Activated T-helper 1 cell treated with Interleukin-2 at 50 U/mL for 16 hours (primary cell): Measurements from ENCODE around the gene TUBB2A.
"Not testable (repeated sequence)": the region's sequence is repeated elsewhere in the genome, so short reads cannot be mapped to it uniquely, and the experiment has no call there.

Experiments used
- DNase-seq: peaks from one replicate; pipeline ENCODE4 v3.0.0-alpha.2; 2020; ENCODE audit warnings: low read depth

The TUBB2A gene

DNA sequence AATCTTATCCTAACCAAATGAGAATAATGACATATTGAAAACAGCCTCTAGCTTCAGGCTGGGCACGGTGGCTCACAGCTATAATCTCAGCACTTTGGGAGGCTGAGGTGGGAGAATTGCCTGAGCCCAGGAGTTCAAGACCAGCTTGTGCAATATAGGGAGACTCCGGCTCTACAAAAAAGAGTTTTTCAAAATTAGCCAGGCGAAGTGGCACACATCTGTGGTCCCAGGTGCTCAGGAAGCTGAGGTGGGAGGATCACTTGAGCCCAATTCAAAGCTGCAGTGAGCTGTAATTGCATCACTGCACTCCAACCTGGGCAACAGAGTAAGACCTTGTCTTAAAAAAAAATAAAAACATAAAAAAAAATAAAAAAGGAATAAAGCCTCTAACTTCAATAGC lies 4.7 kb downstream of the TUBB2A start:
- DNase-seq = no peak

DNA sequence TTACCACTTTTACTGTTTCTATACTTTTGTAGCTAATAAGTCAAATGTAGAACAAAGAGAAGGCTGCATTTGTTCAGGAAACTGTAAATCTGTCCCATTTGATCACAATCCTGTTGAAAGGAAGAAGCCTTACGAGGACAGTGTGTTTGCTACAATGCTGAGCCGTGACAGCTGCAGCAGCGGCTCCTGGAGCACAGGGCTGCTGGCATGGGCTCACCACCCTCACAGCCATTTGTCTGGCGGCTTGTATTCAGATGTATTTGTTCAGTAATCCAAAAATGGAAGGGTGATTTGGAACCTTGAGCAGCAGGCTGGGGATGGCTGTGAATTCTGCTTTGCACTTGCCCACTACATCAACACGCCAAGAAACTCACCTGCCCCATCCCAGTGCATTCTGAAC lies 5.7 kb downstream of the TUBB2A start:
- no peak for DNase-seq

DNA sequence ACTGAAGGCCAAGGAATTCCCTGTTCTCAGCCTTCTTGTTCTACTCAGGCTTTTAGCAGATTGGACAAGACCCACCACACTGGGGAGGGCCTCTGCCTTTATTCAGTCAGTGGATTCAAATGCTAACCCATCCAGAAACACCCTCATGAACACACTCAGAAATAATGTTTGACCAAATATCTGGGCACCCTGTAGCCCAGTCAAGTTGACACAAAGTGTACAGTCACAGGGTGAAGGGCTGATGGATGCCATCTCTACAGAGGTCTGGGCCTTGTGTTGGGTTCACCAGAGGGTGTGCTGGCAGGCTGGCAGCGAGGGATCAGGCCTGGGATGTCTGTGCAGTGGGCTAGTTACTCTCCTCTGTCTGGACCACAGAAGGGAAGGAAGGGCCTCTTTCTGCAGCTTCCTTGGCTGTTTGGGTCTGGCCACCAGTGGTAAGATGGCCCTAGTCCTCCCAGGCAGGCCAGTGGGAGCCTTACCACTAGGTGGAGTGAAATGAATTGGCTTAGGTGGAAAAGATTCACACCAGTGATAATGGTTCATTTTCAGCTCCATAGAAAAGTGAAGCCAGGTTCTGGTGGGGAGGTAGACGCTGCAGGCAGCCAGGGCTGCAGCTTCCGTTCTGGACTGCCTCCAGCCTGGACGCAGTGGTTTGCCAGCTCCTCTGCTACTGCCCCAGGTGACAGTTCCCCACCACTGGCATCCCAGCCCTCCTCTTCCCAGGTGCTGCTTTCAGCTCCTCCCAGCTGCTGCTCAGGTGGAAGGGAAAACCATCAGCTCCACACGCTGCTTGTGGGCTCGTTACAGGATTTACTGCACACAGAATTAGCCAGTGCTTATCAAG lies 9.2 kb downstream of the TUBB2A start:
- no peak for DNase-seq

DNA sequence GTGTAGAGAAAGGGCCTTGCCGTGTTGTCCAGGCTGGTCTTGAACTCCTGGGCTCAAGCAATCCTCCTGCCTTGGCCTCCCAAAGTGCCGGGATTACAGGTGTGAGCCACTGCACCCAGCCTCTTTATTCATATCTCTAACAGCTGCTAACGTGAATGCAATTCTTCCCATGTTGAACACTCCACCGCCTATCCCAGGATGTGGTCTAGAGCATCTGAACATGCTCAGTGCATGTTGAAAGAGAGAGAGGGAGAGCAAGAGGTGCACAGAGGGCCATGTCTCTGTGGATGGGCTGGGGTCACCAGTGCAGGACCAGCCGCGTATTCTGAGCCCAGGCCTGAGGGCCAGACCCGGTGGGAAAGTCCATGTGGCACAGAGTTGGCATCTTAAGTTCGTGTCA lies 12.8 kb downstream of the TUBB2A start:
- DNase-seq = no peak

DNA sequence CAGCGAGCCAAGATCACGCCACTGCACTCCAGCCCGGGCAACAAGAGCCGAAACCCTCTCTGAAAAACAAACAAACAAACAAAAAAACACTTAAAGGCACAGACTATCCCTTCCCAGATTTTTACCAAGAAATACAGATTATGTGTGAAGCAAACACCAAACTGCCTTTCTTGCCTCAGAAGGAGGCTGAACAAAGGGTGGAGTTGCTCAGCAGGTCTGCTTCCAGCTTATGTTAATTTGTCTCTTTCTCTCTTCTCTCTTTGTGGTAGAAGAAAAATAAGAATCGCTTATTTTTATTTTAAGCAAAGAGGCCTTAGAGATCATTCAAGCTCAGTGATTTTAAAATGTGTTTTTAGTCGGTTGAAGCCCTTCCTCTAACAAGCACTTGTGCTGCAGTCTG lies 14.2 kb downstream of the TUBB2A start:
- DNase-seq = no peak

DNA sequence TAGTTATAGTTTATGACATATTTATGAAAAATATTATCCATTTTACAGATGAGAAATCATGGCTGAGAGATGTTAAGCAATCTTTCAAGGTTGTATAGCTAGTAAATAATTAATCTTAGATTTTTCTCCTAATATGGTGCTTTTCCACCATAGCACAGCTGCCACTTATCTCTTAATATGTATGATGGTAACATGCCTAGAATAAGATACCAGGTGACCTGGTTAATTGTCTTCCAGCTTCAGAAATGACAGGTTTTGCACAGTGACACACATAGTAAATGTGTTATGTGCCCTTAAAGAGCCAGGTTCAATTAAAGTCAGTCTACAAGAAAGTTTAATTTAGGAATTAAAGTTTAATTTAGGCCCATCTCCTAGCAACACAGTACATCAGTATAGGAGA lies 14.8 kb downstream of the TUBB2A start:
- DNase-seq = no peak

DNA sequence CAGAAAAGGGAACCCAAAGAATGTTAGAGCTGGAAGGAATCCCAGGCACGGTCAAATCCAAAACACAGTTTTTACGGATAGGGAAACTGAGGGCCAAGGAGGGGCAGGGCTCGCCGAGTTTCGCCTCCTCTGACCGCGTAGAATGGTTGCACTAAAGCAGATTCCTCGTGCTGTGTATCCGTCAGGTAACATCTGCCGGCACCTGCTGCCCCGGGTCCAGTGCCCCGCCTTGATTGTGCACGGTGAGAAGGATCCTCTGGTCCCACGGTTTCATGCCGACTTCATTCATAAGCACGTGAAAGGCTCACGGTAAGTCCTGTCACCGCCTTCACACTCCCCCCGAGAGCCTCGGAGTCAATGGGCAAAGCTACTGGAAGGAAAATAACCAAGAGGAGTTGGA lies 17.1 kb downstream of the TUBB2A start:
- no peak for DNase-seq

DNA sequence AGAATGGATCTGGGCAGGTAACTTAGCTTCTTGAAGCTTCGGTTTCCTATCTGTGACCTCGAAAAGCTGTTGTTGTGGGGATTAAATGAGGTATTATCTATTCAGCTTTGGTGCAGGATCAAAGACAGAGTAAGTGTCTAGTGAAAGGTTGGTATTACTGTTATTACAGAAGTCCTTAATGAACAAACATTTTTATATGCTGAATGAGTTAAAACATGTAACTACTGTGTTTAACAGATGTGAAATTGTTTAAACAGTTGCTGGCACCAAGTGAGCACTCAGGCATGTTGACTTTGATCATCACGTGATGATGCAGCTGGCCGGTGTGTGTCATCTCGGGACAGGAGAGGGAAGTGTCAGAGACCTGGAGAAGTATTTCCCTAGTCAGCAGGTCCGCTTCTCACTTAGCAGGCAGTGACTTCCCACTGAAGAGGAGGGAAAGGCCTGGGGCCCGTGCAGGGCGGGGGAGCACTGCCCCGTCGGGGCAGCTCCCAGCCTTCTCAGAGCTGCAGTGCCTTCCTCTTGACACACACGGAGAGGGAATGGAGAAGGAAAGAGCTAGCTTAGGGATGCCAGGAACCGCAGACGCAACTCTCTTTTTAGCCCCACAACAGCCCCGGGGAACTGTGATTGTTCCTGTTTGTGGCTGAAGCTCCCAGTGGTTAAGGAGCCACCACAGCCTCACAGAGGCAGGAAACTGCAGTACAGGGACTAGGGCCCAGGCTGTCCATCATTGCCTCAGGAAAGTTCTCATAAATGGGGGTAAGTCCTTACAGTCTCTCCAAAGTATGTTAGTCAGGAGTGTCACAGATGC lies 18.0 kb downstream of the TUBB2A start:
- DNase-seq = no peak

GRCh38 chr6:3138341-3138740 lies 19.0 kb downstream of the TUBB2A start:
- DNase-seq = no peak

DNA sequence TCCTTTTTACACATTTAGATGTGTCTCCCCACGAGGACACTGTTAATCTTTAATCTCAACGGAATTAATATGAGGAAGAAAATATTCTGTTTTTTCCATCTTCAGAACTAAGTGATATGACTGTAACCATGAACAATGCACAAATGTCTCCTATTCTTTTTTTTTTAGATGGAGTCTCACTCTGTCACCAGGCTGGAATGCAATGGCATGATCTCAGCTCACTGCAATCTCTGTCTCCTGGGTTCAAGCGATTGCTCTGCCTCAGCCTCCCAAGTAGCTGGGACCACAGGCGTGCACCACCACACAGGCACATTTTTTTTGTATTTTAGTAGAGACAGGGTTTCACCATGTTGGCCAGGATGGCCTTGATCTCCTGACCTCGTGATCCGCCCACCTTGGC lies 19.5 kb downstream of the TUBB2A start:
- not testable (repeated sequence) for DNase-seq

GRCh38 chr6:3137057-3137777 lies 20.1 kb downstream of the TUBB2A start:
- no peak for DNase-seq

- DNase-seq = no peak
These were observed 20.9 kb downstream of the TUBB2A start for GRCh38 chr6:3136292-3137011.

DNA sequence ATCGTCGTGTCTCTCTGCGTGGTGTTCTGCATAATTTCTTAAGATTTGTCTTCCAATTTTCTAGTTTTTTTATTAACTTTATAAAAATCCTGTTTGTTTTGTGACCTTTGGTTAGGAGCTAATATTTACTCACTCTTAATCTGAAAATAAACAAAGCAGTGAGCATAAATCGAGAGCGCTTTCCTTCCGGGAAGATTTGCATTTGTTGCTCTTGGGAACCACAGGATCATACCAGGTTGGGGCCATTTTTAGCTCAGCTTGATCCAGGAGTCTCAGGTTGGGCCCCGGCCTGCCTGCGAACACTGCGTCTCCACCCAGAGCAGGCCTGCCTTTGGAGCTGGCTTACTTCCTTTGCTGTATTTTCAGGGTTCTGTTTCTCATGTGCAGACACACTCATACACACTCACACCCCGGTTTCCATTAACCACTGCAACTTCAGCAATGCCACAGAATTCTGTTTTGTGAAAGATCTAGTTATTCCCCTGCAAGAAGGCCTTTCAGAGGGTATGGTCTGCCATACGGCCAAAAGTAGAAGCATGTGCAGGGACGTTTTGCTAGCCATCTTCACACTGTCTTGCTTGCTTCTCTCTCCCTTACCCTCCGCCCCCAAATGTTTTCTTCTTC lies 21.6 kb downstream of the TUBB2A start:
- DNase-seq = no peak

GRCh38 chr6:3133515-3133914 lies 23.8 kb downstream of the TUBB2A start:
- DNase-seq = no peak

DNA sequence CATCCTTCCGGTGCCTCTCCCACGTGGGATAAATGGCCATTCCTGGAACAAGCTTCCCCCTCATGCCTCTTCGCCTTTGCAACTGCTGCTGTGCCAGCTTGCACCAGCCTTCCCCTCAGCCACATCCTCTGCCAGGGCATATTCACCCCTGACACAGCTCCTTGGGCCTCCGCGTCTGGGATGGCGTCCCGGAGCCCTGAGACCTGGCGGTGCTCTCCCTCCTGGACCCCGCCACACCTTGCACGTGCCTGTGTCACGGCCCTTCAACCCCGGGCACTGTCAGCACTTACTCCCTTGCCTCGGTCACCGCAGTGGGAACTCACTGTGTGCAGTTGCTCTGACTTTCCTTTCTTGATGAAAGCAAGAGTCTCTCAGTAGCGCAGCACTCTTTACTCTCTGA lies 25.6 kb downstream of the TUBB2A start:
- DNase-seq = no peak

- DNase-seq = no peak
These were observed 28.8 kb downstream of the TUBB2A start for GRCh38 chr6:3128356-3129108.

GRCh38 chr6:3125815-3126214 lies 31.5 kb downstream of the TUBB2A start:
- DNase-seq = no peak

- DNase-seq = no peak
These were observed 32.7 kb downstream of the TUBB2A start for GRCh38 chr6:3124667-3125066.

DNA sequence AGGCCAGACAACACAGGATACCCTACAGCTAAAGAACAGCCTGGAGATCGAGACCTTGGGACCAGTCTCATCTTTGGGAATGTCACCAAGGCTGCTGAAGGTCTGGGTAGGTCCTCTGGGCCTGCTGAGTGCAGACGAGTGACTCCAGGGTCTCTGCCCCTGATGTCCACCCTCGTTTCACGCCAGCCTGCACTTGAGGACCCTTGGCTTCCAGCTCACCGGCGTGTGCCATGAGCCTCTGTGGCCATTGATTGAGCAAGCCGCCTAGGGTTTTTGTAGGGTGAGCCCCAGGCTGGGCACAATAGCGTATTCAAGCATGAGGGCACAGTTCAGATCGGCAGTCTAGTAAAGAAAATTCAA lies 34.5 kb downstream of the TUBB2A start:
- no peak for DNase-seq

DNA sequence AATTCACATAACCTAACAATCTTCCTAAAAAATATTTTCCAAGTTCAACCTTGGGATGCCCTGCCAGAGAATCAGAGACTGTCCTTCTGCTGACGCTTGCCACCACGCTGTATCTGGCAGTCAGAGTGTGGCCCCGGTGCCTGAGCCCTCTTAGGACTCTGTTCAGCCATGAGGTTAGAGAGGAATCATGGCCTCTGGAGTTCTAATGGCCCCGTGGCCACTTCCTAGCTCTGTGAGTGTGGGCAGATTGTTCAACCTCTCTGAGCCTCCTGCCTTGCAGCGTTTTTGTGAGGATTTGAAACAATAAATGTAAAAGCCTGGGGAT lies 36.6 kb downstream of the TUBB2A start:
- DNase-seq = no peak
